HCEC 1CT (cell line): ENCODE measurements around the gene SLC26A11.

Experiments used
- DNase-seq: peaks from one replicate; pipeline ENCODE4 v3.0.0-alpha.2; 2017

The SLC26A11 gene

GRCh38 chr17:80220054-80220735 lies at the start of gene SLC26A11, which contains the start of gene SGSH:
Gene SLC26A11 (plus strand): TSS chr17:80220427. CDS start chr17:80221561, 1,134 bp downstream.
Gene SGSH (minus strand): TSS chr17:80220333. CDS start chr17:80220313, 20 bp downstream.
- peak; percentile 48 for DNase-seq

- no peak for DNase-seq
Observed at GRCh38 chr17:80171681-80172080, 48.5 kb upstream of the SLC26A11 start.

GRCh38 chr17:80173126-80173525 lies 47.1 kb upstream of the SLC26A11 start:
- no peak for DNase-seq

GRCh38 chr17:80173916-80174315 lies 46.3 kb upstream of the SLC26A11 start:
- DNase-seq: no peak

GRCh38 chr17:80176757-80177156 lies 43.5 kb upstream of the SLC26A11 start:
- DNase-seq: no peak

- no peak for DNase-seq
Observed at GRCh38 chr17:80177986-80178595, 42.1 kb upstream of the SLC26A11 start.

GRCh38 chr17:80180192-80180591 lies 40.0 kb upstream of the SLC26A11 start:
- no peak for DNase-seq

- DNase-seq: no peak
Observed at GRCh38 chr17:80181431-80181830, 38.8 kb upstream of the SLC26A11 start.

- DNase-seq: no peak
Observed at GRCh38 chr17:80182118-80182844, 37.9 kb upstream of the SLC26A11 start.

GRCh38 chr17:80182845-80183223 lies 37.4 kb upstream of the SLC26A11 start:
- no peak for DNase-seq

- DNase-seq: no peak
Observed at GRCh38 chr17:80183581-80184422, 36.4 kb upstream of the SLC26A11 start.

- no peak for DNase-seq
Observed at GRCh38 chr17:80184423-80184714, 35.9 kb upstream of the SLC26A11 start.

GRCh38 chr17:80185968-80186367 lies 34.3 kb upstream of the SLC26A11 start:
- no peak for DNase-seq

- DNase-seq: peak; percentile 54
Observed at GRCh38 chr17:80187090-80187489, 33.1 kb upstream of the SLC26A11 start.

- DNase-seq: peak; percentile 25
Observed at GRCh38 chr17:80187515-80187941, 32.7 kb upstream of the SLC26A11 start.

- no peak for DNase-seq
Observed at GRCh38 chr17:80189611-80190010, 30.6 kb upstream of the SLC26A11 start.

GRCh38 chr17:80190716-80191115 lies 29.5 kb upstream of the SLC26A11 start:
- DNase-seq: no peak

GRCh38 chr17:80191192-80191591 lies 29.0 kb upstream of the SLC26A11 start:
- no peak for DNase-seq

- no peak for DNase-seq
Observed at GRCh38 chr17:80191865-80192661, 28.2 kb upstream of the SLC26A11 start.

GRCh38 chr17:80195141-80195540 lies 25.1 kb upstream of the SLC26A11 start:
- DNase-seq: no peak

- DNase-seq: no peak
Observed at GRCh38 chr17:80195671-80196529, 24.3 kb upstream of the SLC26A11 start.
